Measurements from ENCODE around the gene ANKRD30B. TPM values are rescaled to one million over a fixed set of nuclear protein-coding genes. Genes with fewer than 3 reads are reported as not detected.
"Not testable (repeated sequence)": the region's sequence is repeated elsewhere in the genome, so short reads cannot be mapped to it uniquely, and the experiment has no call there.

ANKRD30B gene
- polyA plus RNA-seq, 2 of the 4 experiments (the other 2 are of a cell fraction), result not detected

- ATAC-seq (no peak), FAIRE-seq (no peak), DNase-seq (ENCODE audit: low read depth in 1 of 2, low spot score in 1 of 2) (no peak)
- H3K9me3 ChIP-seq, result no peaks in the 10 kb centered on the region
- H3K27ac ChIP-seq, result no peak overlapping the region
- POLR2A ChIA-PET, result no interaction called here
- no peaks in the 10 kb centered on the region for H3K4me1 ChIP-seq
- TF ChIP-seq USF2 (IDR thresholded peaks at IDR 0.05) (no peak), FOSB (CRISPR knock-in tag; IDR thresholded peaks at IDR 0.05) (no peak), CTCF (IDR thresholded peaks at IDR 0.05) (no peak), ZFP36 (IDR thresholded peaks at IDR 0.05; ENCODE audit: borderline replicate concordance, partially characterized antibody) (no peak), FOSL2 (IDR thresholded peaks at IDR 0.05) (no peak), FOSL2 (CRISPR knock-in tag; IDR thresholded peaks at IDR 0.05) (no peak), CBX2 (IDR thresholded peaks at IDR 0.05; ENCODE audit: borderline replicate concordance, low read depth) (no peak), E2F6 (IDR thresholded peaks at IDR 0.05; ENCODE audit: borderline replicate concordance, low read depth) (no peak), CEBPB (IDR thresholded peaks at IDR 0.05) (no peak), KDM1A (IDR thresholded peaks at IDR 0.05; ENCODE audit: low read depth) (no peak), NR3C1 (IDR thresholded peaks at IDR 0.05) (no peak), POLR2A (IDR thresholded peaks at IDR 0.05; ENCODE audit: low read length) (no peak), JUN (IDR thresholded peaks at IDR 0.05) (no peak), TP53 (CRISPR knock-in tag; IDR thresholded peaks at IDR 0.05) (no peak), HMGXB4 (CRISPR knock-in tag; IDR thresholded peaks at IDR 0.05; ENCODE audit: borderline replicate concordance) (no peak), ZC3H11A (IDR thresholded peaks at IDR 0.05) (no peak)
- CTCF ChIA-PET, result no interaction called here
- H3K4me3 ChIP-seq, result no peak overlapping the region
- H3K4me2 ChIP-seq, result no peak overlapping the region
- WGBS (ENCODE audit: missing lambda C conversion rate), result 74% methylated on average over 6 of the region's 18 CpGs
Measured at GRCh38 chr18:14746897-14747296, 1.1 kb upstream of the ANKRD30B start.

GRCh38 chr18:14748496-14748895 is 524 bp downstream of the ANKRD30B start:
- Histone ChIP-seq H3K9me3 (no peaks in the 10 kb centered on the region), H3K4me1 (no peaks in the 10 kb centered on the region), H3K27ac (no peak overlapping the region), H3K4me2 (no peak overlapping the region), H3K4me3 (no peak overlapping the region)
- CTCF ChIA-PET, result no interaction called here
- no peak for ATAC-seq
- no peak for FAIRE-seq
- no peak for DNase-seq (ENCODE audit: low read depth in 1 of 2, low spot score in 1 of 2)
- no peak for TF ChIP-seq ATOH8 (CRISPR knock-in tag; IDR thresholded peaks at IDR 0.05; ENCODE audit: low read depth)
- no peak for TF ChIP-seq POLR2AphosphoS2 (conservative IDR thresholded peaks at IDR 0.05; ENCODE audit: low read length)
- TF ChIP-seq CBX8 (IDR thresholded peaks at IDR 0.05), result no peak
- no peak for TF ChIP-seq RARB (CRISPR knock-in tag; IDR thresholded peaks at IDR 0.05)
- TF ChIP-seq PHF8 (IDR thresholded peaks at IDR 0.05; ENCODE audit: borderline replicate concordance, low read depth), result no peak
- no peak for TF ChIP-seq CBX2 (IDR thresholded peaks at IDR 0.05; ENCODE audit: borderline replicate concordance, low read depth)
- TF ChIP-seq NR3C1 (IDR thresholded peaks at IDR 0.05), result no peak
- TF ChIP-seq TFCP2L1 (CRISPR knock-in tag; IDR thresholded peaks at IDR 0.05), result no peak
- no peak for TF ChIP-seq FOSL2 (IDR thresholded peaks at IDR 0.05)
- no peak for TF ChIP-seq FOSL2 (CRISPR knock-in tag; IDR thresholded peaks at IDR 0.05)
- TF ChIP-seq FOSB (CRISPR knock-in tag; IDR thresholded peaks at IDR 0.05), result no peak
- TF ChIP-seq ELK1 (IDR thresholded peaks at IDR 0.05; ENCODE audit: low read depth, low read length), result no peak
- TF ChIP-seq RCOR1 (IDR thresholded peaks at IDR 0.05; ENCODE audit: low read depth, low read length), result no peak
- TF ChIP-seq SMC3 (IDR thresholded peaks at IDR 0.05), result no peak
- TF ChIP-seq HOXB5 (CRISPR knock-in tag; IDR thresholded peaks at IDR 0.05), result no peak
- no peak for TF ChIP-seq RNF2 (IDR thresholded peaks at IDR 0.05; ENCODE audit: borderline replicate concordance, low read depth)
- no peak for TF ChIP-seq ZNF302 (CRISPR knock-in tag; IDR thresholded peaks at IDR 0.05)
- 24% methylated on average over 15 of the region's 15 CpGs for WGBS (ENCODE audit: missing lambda C conversion rate)
- POLR2A ChIA-PET, result no interaction called here

GRCh38 chr18:14763566-14763965 is 15.6 kb downstream of the ANKRD30B start:
- ATAC-seq; H3K9me3 ChIP-seq; CTCF ChIA-PET; H3K27ac ChIP-seq; FAIRE-seq; DNase-seq (ENCODE audit: low read depth in 1 of 2, low spot score in 1 of 2); H3K4me2 ChIP-seq; H3K4me3 ChIP-seq; POLR2A ChIA-PET; H3K4me1 ChIP-seq: not testable (repeated sequence)
- WGBS (ENCODE audit: missing lambda C conversion rate), result 7% methylated on average over 5 of the region's 5 CpGs

All from A549 (cell line).